ENCODE data around the gene BCKDHA. TPM values are rescaled to one million over a fixed set of nuclear protein-coding genes. Genes with fewer than 3 reads are reported as not detected.

Gene BCKDHA
- total and polyA plus RNA-seq, 9 of the 15 experiments (the other 6 are each of a cell fraction or from before 2014, with no cell fraction given), result 4.5 to 52.5 (median 14.1) TPM

- TF ChIP-seq MLLT1 (IDR thresholded peaks at IDR 0.05) (no peak), CBX5 (IDR thresholded peaks at IDR 0.05; ENCODE audit: borderline replicate concordance, low read depth) (no peak), FOSL1 (tag; conservative IDR thresholded peaks at IDR 0.05) (no peak), RBM34 (IDR thresholded peaks at IDR 0.05; ENCODE audit: borderline replicate concordance, insufficient read depth, low read length) (no peak), TFAP4 (CRISPR knock-in tag; IDR thresholded peaks at IDR 0.05; ENCODE audit: borderline replicate concordance) (no peak), ZNF407 (IDR thresholded peaks at IDR 0.05; ENCODE audit: low read depth) (peak; percentile 62; the same call in 1 of the 2 replicates), GTF2E2 (tag; IDR thresholded peaks at IDR 0.05) (peak; percentile 66; the same call in 1 of the 2 replicates), ZNF512 (tag; IDR thresholded peaks at IDR 0.05) (no peak), NCOR1 (IDR thresholded peaks at IDR 0.05) (no peak), BDP1 (IDR thresholded peaks at IDR 0.05; ENCODE audit: insufficient read depth, insufficient read length) (no peak), ZNF174 (CRISPR knock-in tag; IDR thresholded peaks at IDR 0.05) (no peak), ETV6 (IDR thresholded peaks at IDR 0.05; ENCODE audit: borderline replicate concordance in 1 of 2, low read depth in 2 of 2, low read length in 1 of 2) (peak in 1 of 2 experiments; percentile 74; a peak in 1 of 4 replicates), ETV6 (CRISPR knock-in tag; IDR thresholded peaks at IDR 0.05; ENCODE audit: borderline replicate concordance) (no peak), SP1 (CRISPR knock-in tag; IDR thresholded peaks at IDR 0.05) (no peak), NCOA2 (IDR thresholded peaks at IDR 0.05; ENCODE audit: partially characterized antibody in 2 of 2) (no peak)
These were observed 32.9 kb upstream of the BCKDHA start (continued) for GRCh38 chr19:41364524-41365391.

Measured in K562 (cell line).